WTC11 (cell line): ENCODE results near the gene ETS2. TPM values are rescaled to one million over a fixed set of nuclear protein-coding genes. Genes with fewer than 3 reads are reported as not detected.
A peak's percentile ranks its signal among the peaks of the same experiment; 100 is the strongest.

ENCODE experiments used
- ATAC-seq: fragments of 200-7000 bp; cut with Tn5 transposase; 2 replicates; pipeline ENCODE4 v1.10.0; 2021; ENCODE audit warnings: mild to moderate bottlenecking, moderate library complexity
- CTCF ChIA-PET: fragments of 300-600 bp; sonication (Branson Sonifier 250); formaldehyde crosslinking; loops from one replicate; lab custom pipeline; 2021; ENCODE audit warnings: antibody characterized with exemption; lab: Charles Lee
- POLR2A ChIA-PET: fragments of 350-600 bp; sonication (Branson Sonifier 250); formaldehyde crosslinking; loops from one replicate; lab custom pipeline; 2021; ENCODE audit warnings: antibody characterized with exemption; lab: Charles Lee
- DNase-seq: peaks from one replicate; pipeline ENCODE4 v3.0.0; 2021; ENCODE audit warnings: low spot score
- H3K27ac Mint-ChIP-seq: 2 replicates; pipeline ENCODE4 v1.8.0; 2021; ENCODE audit warnings: mixed read lengths
- H3K27me3 Mint-ChIP-seq: 2 replicates; pipeline ENCODE4 v1.8.0; 2021; ENCODE audit warnings: low read depth, mild to moderate bottlenecking, moderate library complexity, mixed read lengths
- H3K36me3 Mint-ChIP-seq: 2 replicates; pipeline ENCODE4 v1.8.0; 2021; ENCODE audit warnings: mixed read lengths
- H3K4me1 Mint-ChIP-seq: 2 replicates; pipeline ENCODE4 v1.8.0; 2022; ENCODE audit warnings: mixed read lengths
- H3K4me3 Mint-ChIP-seq: 2 replicates; pipeline ENCODE4 v1.8.0; 2021; ENCODE audit warnings: mild to moderate bottlenecking, moderate library complexity, mixed read lengths
- H3K9me3 Mint-ChIP-seq: 2 replicates; pipeline ENCODE4 v1.8.0; 2021; ENCODE audit warnings: mixed read lengths
- CREB1 ChIP-seq: sonication (generic); formaldehyde crosslinking; IDR thresholded peaks from 2 replicates; pipeline ENCODE4 v1.8.0; 2023; ENCODE audit warnings: mild to moderate bottlenecking, missing genetic modification reagents
- EMX1 ChIP-seq: fragments of 250-450 bp; sonication (Bioruptor Pico); IDR thresholded peaks from 2 replicates; pipeline ENCODE4 v1.8.0; 2021; ENCODE audit warnings: mild to moderate bottlenecking
- ETV6 ChIP-seq: sonication (generic); formaldehyde crosslinking; IDR thresholded peaks from 2 replicates; pipeline ENCODE4 v1.8.1; 2022; ENCODE audit warnings: mild to moderate bottlenecking, missing genetic modification reagents
- FOXP1 ChIP-seq: sonication (generic); formaldehyde crosslinking; IDR thresholded peaks from 2 replicates; pipeline ENCODE4 v1.8.0; 2022; ENCODE audit warnings: missing genetic modification reagents, mild to moderate bottlenecking, moderate library complexity, borderline replicate concordance
- FOXP4 ChIP-seq: sonication (generic); formaldehyde crosslinking; IDR thresholded peaks from 2 replicates; pipeline ENCODE4 v1.8.0; 2022; ENCODE audit warnings: mild to moderate bottlenecking, missing genetic modification reagents
- GABPB1 ChIP-seq: sonication (generic); formaldehyde crosslinking; IDR thresholded peaks from 2 replicates; pipeline ENCODE4 v1.8.1; 2023; ENCODE audit warnings: mild to moderate bottlenecking, missing genetic modification reagents
- GRHL2 ChIP-seq: fragments of 250-450 bp; sonication (Bioruptor Pico); IDR thresholded peaks from 2 replicates; pipeline ENCODE4 v1.8.0; 2022; ENCODE audit warnings: mild to moderate bottlenecking, moderate library complexity; ENCODE audit not compliant: insufficient replicate concordance, severe bottlenecking
- NFATC4 ChIP-seq: fragments of 250-450 bp; sonication (Bioruptor Pico); IDR thresholded peaks from 2 replicates; pipeline ENCODE4 v1.9.0; 2021; ENCODE audit warnings: mild to moderate bottlenecking
- SMAD3 ChIP-seq: sonication (generic); formaldehyde crosslinking; IDR thresholded peaks from 2 replicates; pipeline ENCODE4 v1.8.0; 2022; ENCODE audit warnings: missing genetic modification reagents, mild to moderate bottlenecking, borderline replicate concordance
- ZNF219 ChIP-seq: sonication (generic); formaldehyde crosslinking; IDR thresholded peaks from 2 replicates; pipeline ENCODE4 v1.8.0; 2023; ENCODE audit warnings: missing genetic modification reagents, mild to moderate bottlenecking, borderline replicate concordance
- ZNF317 ChIP-seq: sonication (generic); formaldehyde crosslinking; IDR thresholded peaks from 2 replicates; pipeline ENCODE4 v1.8.1; 2023; ENCODE audit warnings: low read depth, mild to moderate bottlenecking, moderate library complexity, missing genetic modification reagents, borderline replicate concordance
- ZNF416 ChIP-seq: fragments of 250-450 bp; sonication (Bioruptor Pico); IDR thresholded peaks from 2 replicates; pipeline ENCODE4 v1.9.0; 2021; ENCODE audit warnings: mild to moderate bottlenecking, inconsistent platforms
- ZNF423 ChIP-seq: fragments of 250-450 bp; sonication (Bioruptor Pico); IDR thresholded peaks from 2 replicates; pipeline ENCODE4 v2.1.2; 2022; ENCODE audit warnings: mild to moderate bottlenecking, moderate library complexity
- ZNF532 ChIP-seq: fragments of 250-450 bp; sonication (Bioruptor Pico); IDR thresholded peaks from 2 replicates; pipeline ENCODE4 v1.9.0; 2021; ENCODE audit warnings: mild to moderate bottlenecking, borderline replicate concordance
- total RNA-seq: library from RNA; stranded (reverse); gene quantifications from 3 replicates; pipeline ENCODE4 v1.2.3, GENCODE V29; 2021
- TF ChIP-seq, protein P1 (sequence below): sonication (generic); formaldehyde crosslinking; IDR thresholded peaks from 2 replicates; pipeline ENCODE4 v1.8.1; 2023; ENCODE audit warnings: mild to moderate bottlenecking, missing genetic modification reagents

Gene ETS2
- total RNA-seq, 1 experiment from 2014 or later, result 56.4 TPM

DNA sequence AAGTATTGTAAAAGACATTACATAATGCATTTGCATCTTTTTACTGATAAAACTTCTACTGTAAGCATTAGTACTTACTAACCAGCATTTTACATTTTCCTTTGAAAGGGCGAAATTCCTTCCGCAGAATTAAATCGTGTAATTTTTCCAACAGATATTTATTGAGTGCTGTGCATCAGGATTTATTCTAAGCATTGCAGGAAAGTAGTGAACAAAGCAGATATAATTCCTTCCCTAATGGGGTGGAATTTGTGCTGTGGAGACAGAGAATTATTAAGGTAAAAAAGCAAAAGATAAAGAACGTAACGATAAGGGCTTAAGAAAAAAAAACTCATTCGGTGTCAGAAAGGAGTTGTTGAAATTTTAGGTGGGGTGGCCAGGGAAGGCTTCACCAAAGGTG is 7.6 kb upstream of the ETS2 start:
- CTCF ChIA-PET, result no interaction called here
- ATAC-seq, result no peak
- Mint-ChIP-seq H3K36me3 (no peaks in the 10 kb centered on the region), H3K27ac (no peak overlapping the region), H3K9me3 (no peaks in the 10 kb centered on the region), H3K4me1 (peaks cover 9% of the 10 kb centered on the region), H3K4me3 (no peak overlapping the region), H3K27me3 (no peaks in the 10 kb centered on the region; the same call in none of the 2 replicates)
- no peak for TF ChIP-seq ZNF219 (CRISPR knock-in tag)
- no peak for TF ChIP-seq NFATC4 (CRISPR knock-in tag)
- TF ChIP-seq FOXP4, result no peak
- no peak for TF ChIP-seq GABPB1
- no peak for TF ChIP-seq EMX1 (CRISPR knock-in tag)
- no peak for TF ChIP-seq ZNF317 (CRISPR knock-in tag)
- no peak for TF ChIP-seq ZNF416 (CRISPR knock-in tag)
- no peak for TF ChIP-seq ZNF532 (CRISPR knock-in tag)
- no peak for TF ChIP-seq ZNF423 (CRISPR knock-in tag)
- TF ChIP-seq FOXP1 (CRISPR knock-in tag), result no peak
- DNase-seq, result no peak
- POLR2A ChIA-PET, result no interaction called here

DNA sequence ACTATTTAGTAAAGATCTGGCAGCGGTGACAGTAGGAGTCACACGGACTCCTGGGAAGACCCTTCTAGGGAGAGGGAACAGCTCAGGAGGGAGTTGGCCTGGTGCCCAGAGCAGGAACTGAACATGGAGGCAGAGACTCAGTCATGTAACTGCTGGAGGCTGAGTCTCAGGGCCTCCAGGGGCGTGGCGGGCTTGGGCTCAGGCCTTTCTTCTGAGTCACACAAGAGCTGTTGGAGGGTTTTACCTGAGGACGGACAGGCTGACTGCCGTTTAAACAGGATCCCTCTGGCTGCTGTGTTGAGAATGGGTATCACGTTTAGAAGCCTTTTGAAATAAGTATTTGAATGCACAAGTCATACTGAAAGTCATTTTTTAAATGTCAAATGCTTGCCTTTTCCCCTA is 7.2 kb upstream of the ETS2 start:
- H3K27ac Mint-ChIP-seq, result peak overlapping the region; percentile 7; the same call in 1 of the 2 replicates

More for the DNA sequence above, 7.2 kb upstream of the ETS2 start:
- Mint-ChIP-seq H3K36me3 (no peaks in the 10 kb centered on the region), H3K4me3 (no peak overlapping the region), H3K9me3 (no peaks in the 10 kb centered on the region), H3K27me3 (no peaks in the 10 kb centered on the region; the same call in none of the 2 replicates), H3K4me1 (peaks cover 9% of the 10 kb centered on the region)
- CTCF ChIA-PET, result no interaction called here
- DNase-seq, result peak; percentile 17
- no peak for TF ChIP-seq CREB1
- no peak for TF ChIP-seq GRHL2
- no peak for TF ChIP-seq ETV6 (CRISPR knock-in tag)
- TF ChIP-seq SMAD3 (CRISPR knock-in tag), result no peak
- TF ChIP-seq NFATC4 (CRISPR knock-in tag), result no peak
- TF ChIP-seq ZNF423 (CRISPR knock-in tag), result no peak
- TF ChIP-seq, protein P1, sequence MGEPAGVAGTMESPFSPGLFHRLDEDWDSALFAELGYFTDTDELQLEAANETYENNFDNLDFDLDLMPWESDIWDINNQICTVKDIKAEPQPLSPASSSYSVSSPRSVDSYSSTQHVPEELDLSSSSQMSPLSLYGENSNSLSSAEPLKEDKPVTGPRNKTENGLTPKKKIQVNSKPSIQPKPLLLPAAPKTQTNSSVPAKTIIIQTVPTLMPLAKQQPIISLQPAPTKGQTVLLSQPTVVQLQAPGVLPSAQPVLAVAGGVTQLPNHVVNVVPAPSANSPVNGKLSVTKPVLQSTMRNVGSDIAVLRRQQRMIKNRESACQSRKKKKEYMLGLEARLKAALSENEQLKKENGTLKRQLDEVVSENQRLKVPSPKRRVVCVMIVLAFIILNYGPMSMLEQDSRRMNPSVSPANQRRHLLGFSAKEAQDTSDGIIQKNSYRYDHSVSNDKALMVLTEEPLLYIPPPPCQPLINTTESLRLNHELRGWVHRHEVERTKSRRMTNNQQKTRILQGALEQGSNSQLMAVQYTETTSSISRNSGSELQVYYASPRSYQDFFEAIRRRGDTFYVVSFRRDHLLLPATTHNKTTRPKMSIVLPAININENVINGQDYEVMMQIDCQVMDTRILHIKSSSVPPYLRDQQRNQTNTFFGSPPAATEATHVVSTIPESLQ (CRISPR knock-in tag), result no peak
- ATAC-seq, result peak; percentile 36; the same call in 1 of the 2 replicates
- POLR2A ChIA-PET, result no interaction called here
